NCI-H2171 treated with DMSO at 0.1 percent for 48 hours (cell line): Measurements from ENCODE around the gene TMEM45A.
A peak's percentile ranks its signal among the peaks of the same experiment; 100 is the strongest.
"Not testable (repeated sequence)": the region's sequence is repeated elsewhere in the genome, so short reads cannot be mapped to it uniquely, and the experiment has no call there.

Experiments
- DNase-seq: peaks from one replicate; lab custom pipeline; 2025; lab: John Stamatoyannopoulos, UW

The TMEM45A gene

GRCh38 chr3:100575704-100576103 is 83.3 kb downstream of the TMEM45A start:
- DNase-seq = no peak

- DNase-seq = no peak
Measured at GRCh38 chr3:100577382-100578008, 85.1 kb downstream of the TMEM45A start.

GRCh38 chr3:100578646-100579045 is 86.2 kb downstream of the TMEM45A start:
- DNase-seq = no peak

- DNase-seq = no peak
Measured at GRCh38 chr3:100580147-100580546, 87.7 kb downstream of the TMEM45A start.

GRCh38 chr3:100581650-100582049 is 89.2 kb downstream of the TMEM45A start:
- DNase-seq = no peak

GRCh38 chr3:100582157-100582556 is 89.7 kb downstream of the TMEM45A start:
- DNase-seq = not testable (repeated sequence)

GRCh38 chr3:100584101-100584660 is 91.8 kb downstream of the TMEM45A start:
- no peak for DNase-seq

GRCh38 chr3:100586832-100587231 is 94.4 kb downstream of the TMEM45A start:
- no peak for DNase-seq

- no peak for DNase-seq
Measured at GRCh38 chr3:100588251-100588650, 95.8 kb downstream of the TMEM45A start.

- peak; percentile 78 for DNase-seq
Measured at GRCh38 chr3:100590114-100590839, 97.9 kb downstream of the TMEM45A start.

- no peak for DNase-seq
Measured at GRCh38 chr3:100590840-100591147, 98.4 kb downstream of the TMEM45A start.

GRCh38 chr3:100591411-100591810 is 99.0 kb downstream of the TMEM45A start:
- DNase-seq = no peak

GRCh38 chr3:100600181-100601042 is 108.0 kb downstream of the TMEM45A start:
- DNase-seq = peak; percentile 83

- DNase-seq = no peak
Measured at GRCh38 chr3:100602506-100603444, 110.4 kb downstream of the TMEM45A start.

GRCh38 chr3:100603469-100603868 is 111.0 kb downstream of the TMEM45A start:
- DNase-seq = peak; percentile 15

- no peak for DNase-seq
Measured at GRCh38 chr3:100605358-100605757, 112.9 kb downstream of the TMEM45A start.

GRCh38 chr3:100606894-100607512 is 114.6 kb downstream of the TMEM45A start:
- DNase-seq = no peak

- no peak for DNase-seq
Measured at GRCh38 chr3:100609305-100609704, 116.9 kb downstream of the TMEM45A start, which contains the start of gene ADGRG7. Gene ADGRG7 (plus strand): TSS chr3:100609601. CDS start chr3:100609857, 256 bp downstream.

- DNase-seq = no peak
Measured at GRCh38 chr3:100609963-100610362, 117.5 kb downstream of the TMEM45A start.

GRCh38 chr3:100611221-100611620 is 118.8 kb downstream of the TMEM45A start:
- no peak for DNase-seq
